HCT116 (cell line): ENCODE data around the gene FMN2. TPM values are rescaled to one million over a fixed set of nuclear protein-coding genes. Genes with fewer than 3 reads are reported as not detected.

Experiments
- ATAC-seq: fragments of 200-7000 bp; cut with Tn5 transposase; 2 replicates; pipeline ENCODE4 v1.9.1; 2020; ENCODE audit warnings: mild to moderate bottlenecking, moderate library complexity
- BruUV-seq: library from RNA; stranded (reverse); fragments of 400-500 nt; replicated peaks from 2 replicates; lab custom pipeline; 2021; lab: Mats Ljungman, UMichigan
- CTCF ChIA-PET: fragments of 300-600 bp; sonication (Branson Sonifier 250); formaldehyde crosslinking; loops from one replicate; lab custom pipeline; 2021; ENCODE audit warnings: antibody characterized with exemption; lab: Charles Lee
- POLR2A ChIA-PET: fragments of 300-600, 350-600 bp; sonication (Branson Sonifier 250); formaldehyde crosslinking; loops from one replicate; lab custom pipeline; 2021; ENCODE audit warnings: antibody characterized with exemption; lab: Charles Lee
- RAD21 ChIA-PET, 2 experiments: fragments of 300-600 bp; sonication (Branson Sonifier 250); formaldehyde crosslinking; loops; one replicate each; lab custom pipeline; 2023; ENCODE audit warnings: low total read pairs in 2 of 2; ENCODE audit not compliant: uncharacterized antibody in 2 of 2, unreplicated experiment in 2 of 2, low non-redundant PET in 1 of 2; lab: Charles Lee
- DNase-seq: peaks from one replicate; pipeline ENCODE4 v3.0.0-alpha.2; 2010; ENCODE audit warnings: low read depth, low spot score
- H2AFZ ChIP-seq: fragments of 200-600 bp; shearing (Covaris generic), sonication (generic); 2 replicates; pipeline ENCODE4 v1.6.1; 2017; ENCODE audit warnings: low read depth, mixed run types, mixed read lengths, antibody characterized with exemption, low read length; ENCODE audit not compliant: poor library complexity, severe bottlenecking
- H3K27ac ChIP-seq: 2 replicates; pipeline ENCODE4 v1.5.1; 2012; ENCODE audit warnings: low read depth, low read length
- H3K27me3 ChIP-seq: fragments of 200-600 bp; sonication (generic); 2 replicates; pipeline ENCODE4 v1.6.1; 2016; ENCODE audit warnings: mixed run types, low read length, mixed read lengths; ENCODE audit not compliant: insufficient read depth
- H3K36me3 ChIP-seq, 2 experiments: fragments of 200-500 bp in 1 of 2; fragments of 200-600 bp in 1 of 2; sonication (Bioruptor generic) in 1 of 2; sonication (generic) in 1 of 2; 2 replicates each; pipeline versions ENCODE4 v1.5.1 to v1.6.1; 2014 to 2016; ENCODE audit warnings: low read length in 2 of 2, inconsistent platforms in 1 of 2, mixed read lengths in 1 of 2, mixed run types in 1 of 2; ENCODE audit not compliant: insufficient read depth in 2 of 2, control insufficient read depth in 1 of 2
- H3K4me1 ChIP-seq, 2 experiments: fragments of 200-600 bp in 1 of 2; sonication (generic) in 1 of 2; 2 replicates each; pipeline versions ENCODE4 v1.5.1 to v1.6.1; 2012 to 2017; ENCODE audit warnings: low read length in 2 of 2, inconsistent platforms in 1 of 2, mild to moderate bottlenecking in 1 of 2, mixed read lengths in 1 of 2, mixed run types in 1 of 2, moderate library complexity in 1 of 2; ENCODE audit not compliant: insufficient read depth in 2 of 2, control insufficient read depth in 1 of 2
- H3K4me2 ChIP-seq: fragments of 200-600 bp; sonication (generic); 2 replicates; pipeline ENCODE4 v1.6.1; 2017; ENCODE audit warnings: mixed run types, low read length, mixed read lengths
- H3K4me3 ChIP-seq, 2 experiments: fragments of 200-600 bp in 1 of 2; sonication (generic) in 1 of 2; replicated peaks in 1 of 2; 2 replicates each; pipeline ENCODE4 v1.5.1; 2011 to 2016; ENCODE audit warnings: low read length in 2 of 2, control low read depth in 1 of 2, low read depth in 1 of 2, mild to moderate bottlenecking in 1 of 2, mixed read lengths in 1 of 2, mixed run types in 1 of 2
- H3K79me2 ChIP-seq: fragments of 200-600 bp; sonication (generic); 2 replicates; pipeline ENCODE4 v1.6.1; 2017; ENCODE audit warnings: mild to moderate bottlenecking, mixed run types, low read length, moderate library complexity, mixed read lengths; ENCODE audit not compliant: insufficient read depth
- H3K9ac ChIP-seq: fragments of 200-600 bp; sonication (generic); 2 replicates; pipeline ENCODE4 v1.6.1; 2016; ENCODE audit warnings: low read length, mixed read lengths
- H3K9me2 ChIP-seq: fragments of 200-600 bp; sonication (generic), shearing (Covaris generic); 2 replicates; pipeline ENCODE4 v1.6.1; 2017; ENCODE audit warnings: mixed run types, mild to moderate bottlenecking, moderate library complexity; ENCODE audit not compliant: insufficient read depth
- H3K9me3 ChIP-seq, 2 experiments: fragments of 200-500 bp in 1 of 2; fragments of 200-600 bp in 1 of 2; sonication (Bioruptor generic) in 1 of 2; sonication (generic) in 1 of 2; 2 replicates each; pipeline ENCODE4 v1.6.1; 2014 to 2017; ENCODE audit warnings: low read length in 2 of 2, mixed read lengths in 2 of 2, inconsistent platforms in 1 of 2, low read depth in 1 of 2, mild to moderate bottlenecking in 1 of 2, mixed run types in 1 of 2, moderate library complexity in 1 of 2; ENCODE audit not compliant: control insufficient read depth in 1 of 2, insufficient read depth in 1 of 2
- H4K20me1 ChIP-seq: fragments of 200-600 bp; sonication (generic), shearing (Covaris generic); 2 replicates; pipeline ENCODE4 v1.6.1; 2017; ENCODE audit warnings: mixed run types, mild to moderate bottlenecking, moderate library complexity; ENCODE audit not compliant: insufficient read depth
- CBX3 ChIP-seq: IDR thresholded peaks from 2 replicates; pipeline ENCODE4 v1.6.1; 2012; ENCODE audit warnings: low read depth
- EGR1 ChIP-seq: IDR thresholded peaks from 2 replicates; pipeline ENCODE4 v1.6.1; 2012; ENCODE audit warnings: low read depth
- ELF1 ChIP-seq: IDR thresholded peaks from 2 replicates; pipeline ENCODE4 v1.6.1; 2012; ENCODE audit warnings: low read depth, borderline replicate concordance
- FOSL1 ChIP-seq: IDR thresholded peaks from 2 replicates; pipeline ENCODE4 v1.6.1; 2012; ENCODE audit warnings: low read depth
- JUND ChIP-seq: IDR thresholded peaks from 2 replicates; pipeline ENCODE4 v1.6.1; 2012
- POLR2AphosphoS5 ChIP-seq: IDR thresholded peaks from 2 replicates; pipeline ENCODE4 v1.6.1; 2011; ENCODE audit warnings: mild to moderate bottlenecking, low read depth, low read length, moderate library complexity
- RAD21 ChIP-seq: IDR thresholded peaks from 2 replicates; pipeline ENCODE4 v1.6.1; 2012; ENCODE audit warnings: low read depth, mild to moderate bottlenecking
- SIN3A ChIP-seq: IDR thresholded peaks from 2 replicates; pipeline ENCODE4 v1.6.1; 2012; ENCODE audit warnings: low read depth
- SP1 ChIP-seq: IDR thresholded peaks from 2 replicates; pipeline ENCODE4 v1.6.1; 2012; ENCODE audit warnings: low read depth
- SRF ChIP-seq: IDR thresholded peaks from 2 replicates; pipeline ENCODE4 v1.6.1; 2012; ENCODE audit warnings: low read depth
- TCF7L2 ChIP-seq: IDR thresholded peaks from 2 replicates; pipeline ENCODE4 v1.7.0; 2011; ENCODE audit warnings: borderline replicate concordance, inconsistent platforms; ENCODE audit not compliant: insufficient read depth, insufficient read length; ENCODE audit errors: extremely low read depth
- ZFX ChIP-seq: fragments of 450-650 bp; IDR thresholded peaks from 2 replicates; pipeline ENCODE4 v1.6.1; 2017
- ZNF274 ChIP-seq: fragments of 200-500 bp; sonication (Bioruptor generic); IDR thresholded peaks from 2 replicates; pipeline ENCODE4 v1.6.1; 2014; ENCODE audit warnings: mild to moderate bottlenecking, low read depth, low read length, inconsistent platforms
- intact Hi-C: fragments of 100-400 bp; cut with micrococcal nuclease; formaldehyde crosslinking; loops from 2 replicates; pipeline ENCODE4 v1.10.0; 2022
- total RNA-seq: library from RNA; stranded (reverse); gene quantifications from one replicate; pipeline ENCODE4 v1.2.1, GENCODE V29; 2021; ENCODE audit not compliant: unreplicated experiment
- TF ChIP-seq, protein P1 (sequence below): IDR thresholded peaks from 2 replicates; pipeline ENCODE4 v1.6.1; 2012; ENCODE audit warnings: low read depth
- TF ChIP-seq, protein P2 (sequence below): IDR thresholded peaks from 2 replicates; pipeline ENCODE4 v1.6.1; 2012

FMN2 gene
- total RNA-seq, 1 experiment from 2014 or later = not detected

DNA sequence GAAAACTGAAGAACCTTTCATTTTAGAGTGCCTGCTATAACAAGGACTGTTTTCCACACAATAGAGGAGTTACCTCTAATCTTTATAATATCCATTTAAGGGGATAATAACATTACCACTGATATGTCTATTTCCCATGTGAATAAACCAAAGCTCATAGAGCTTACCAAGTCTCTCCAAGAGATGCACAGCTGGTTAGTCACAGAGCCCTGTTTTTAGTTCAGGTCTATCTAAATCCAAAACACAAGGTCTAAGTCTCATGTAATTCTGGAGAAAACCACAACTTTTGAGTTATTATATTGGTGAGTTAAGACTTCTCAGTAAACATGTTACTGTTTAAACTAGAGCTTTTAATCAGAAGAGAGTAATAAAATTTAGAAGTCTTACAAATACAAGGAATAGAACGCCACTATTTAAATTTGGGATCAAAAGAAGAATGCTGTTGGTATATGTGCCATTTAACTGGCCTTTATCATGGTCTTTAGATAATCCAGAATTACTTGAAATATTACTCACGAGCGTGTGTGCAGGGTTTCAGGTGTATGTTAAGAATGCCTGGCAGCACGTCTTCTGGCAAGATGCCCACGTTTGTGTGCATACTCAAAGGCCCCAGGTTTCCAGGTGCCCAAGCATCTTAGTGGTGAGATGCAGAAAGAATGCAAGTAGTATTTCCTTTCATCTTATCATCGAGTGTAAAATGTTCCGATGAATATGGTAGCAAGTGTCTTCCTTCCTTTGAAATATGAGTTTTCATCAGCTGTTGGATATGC lies 190.6 kb downstream of the FMN2 start:
- no peak for DNase-seq
- POLR2A ChIA-PET = no interaction called here

DNA sequence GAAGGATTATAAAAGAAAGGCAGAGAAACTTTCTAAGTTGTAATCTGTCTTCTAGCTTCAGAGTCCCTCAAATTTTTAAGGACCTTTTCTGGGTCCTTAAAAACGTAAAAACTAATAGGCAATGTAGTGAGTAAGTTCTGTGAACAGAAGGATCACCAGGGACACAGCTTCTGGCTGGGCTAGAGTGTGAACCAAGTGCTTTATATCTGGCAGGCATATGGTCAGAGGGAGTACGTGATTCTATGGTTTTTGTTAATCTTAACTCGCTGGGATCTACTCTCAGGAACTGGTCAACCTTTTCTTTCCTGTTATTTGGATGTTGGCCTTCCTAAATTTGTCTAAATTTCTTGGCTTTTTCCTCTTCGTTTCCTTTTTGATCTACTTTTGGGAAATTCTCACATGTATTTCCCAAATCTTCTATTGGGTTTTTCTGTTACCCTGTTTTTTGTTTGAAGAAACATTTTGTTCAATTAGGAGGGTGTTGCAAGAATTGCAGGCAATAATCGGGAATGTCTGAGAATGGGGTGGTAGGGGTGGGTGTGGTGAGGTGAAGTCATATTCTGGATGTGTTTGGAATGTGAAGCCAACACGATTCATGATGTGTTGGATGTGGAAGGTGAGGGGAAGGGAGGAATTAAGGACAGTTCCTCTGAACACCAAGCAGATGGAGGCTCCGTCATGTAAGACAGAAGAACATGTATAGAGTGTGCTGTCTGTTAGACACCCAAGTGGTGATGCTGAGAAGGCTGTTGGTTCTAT lies 193.2 kb downstream of the FMN2 start:
- ATAC-seq (no peak), DNase-seq (no peak)
- Histone ChIP-seq H3K9ac (no peak overlapping the region), H3K27me3 (no peaks in the 10 kb centered on the region), H3K4me2 (no peak overlapping the region), H4K20me1 (no peaks in the 10 kb centered on the region), H3K36me3 (no peaks in the 10 kb centered on the region), H3K4me3 (no peak overlapping the region), H3K27ac (no peak overlapping the region), H3K9me2 (no peaks in the 10 kb centered on the region), H2AFZ (no peak overlapping the region), H3K9me3 (peaks cover 5 to 6% of the 10 kb centered on the region in 2 experiments; a peak in 2 of 4 replicates), H3K4me1 (no peaks in the 10 kb centered on the region), H3K79me2 (no peaks in the 10 kb centered on the region)
- intact Hi-C loops = no loop called here
- RAD21 ChIA-PET = no interaction called here
- CTCF ChIA-PET = no interaction called here
- no TSS peak for BruUV-seq
- POLR2A ChIA-PET = no interaction called here
- TF ChIP-seq, protein P1, sequence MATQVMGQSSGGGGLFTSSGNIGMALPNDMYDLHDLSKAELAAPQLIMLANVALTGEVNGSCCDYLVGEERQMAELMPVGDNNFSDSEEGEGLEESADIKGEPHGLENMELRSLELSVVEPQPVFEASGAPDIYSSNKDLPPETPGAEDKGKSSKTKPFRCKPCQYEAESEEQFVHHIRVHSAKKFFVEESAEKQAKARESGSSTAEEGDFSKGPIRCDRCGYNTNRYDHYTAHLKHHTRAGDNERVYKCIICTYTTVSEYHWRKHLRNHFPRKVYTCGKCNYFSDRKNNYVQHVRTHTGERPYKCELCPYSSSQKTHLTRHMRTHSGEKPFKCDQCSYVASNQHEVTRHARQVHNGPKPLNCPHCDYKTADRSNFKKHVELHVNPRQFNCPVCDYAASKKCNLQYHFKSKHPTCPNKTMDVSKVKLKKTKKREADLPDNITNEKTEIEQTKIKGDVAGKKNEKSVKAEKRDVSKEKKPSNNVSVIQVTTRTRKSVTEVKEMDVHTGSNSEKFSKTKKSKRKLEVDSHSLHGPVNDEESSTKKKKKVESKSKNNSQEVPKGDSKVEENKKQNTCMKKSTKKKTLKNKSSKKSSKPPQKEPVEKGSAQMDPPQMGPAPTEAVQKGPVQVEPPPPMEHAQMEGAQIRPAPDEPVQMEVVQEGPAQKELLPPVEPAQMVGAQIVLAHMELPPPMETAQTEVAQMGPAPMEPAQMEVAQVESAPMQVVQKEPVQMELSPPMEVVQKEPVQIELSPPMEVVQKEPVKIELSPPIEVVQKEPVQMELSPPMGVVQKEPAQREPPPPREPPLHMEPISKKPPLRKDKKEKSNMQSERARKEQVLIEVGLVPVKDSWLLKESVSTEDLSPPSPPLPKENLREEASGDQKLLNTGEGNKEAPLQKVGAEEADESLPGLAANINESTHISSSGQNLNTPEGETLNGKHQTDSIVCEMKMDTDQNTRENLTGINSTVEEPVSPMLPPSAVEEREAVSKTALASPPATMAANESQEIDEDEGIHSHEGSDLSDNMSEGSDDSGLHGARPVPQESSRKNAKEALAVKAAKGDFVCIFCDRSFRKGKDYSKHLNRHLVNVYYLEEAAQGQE = no peak
- TF ChIP-seq RAD21 (no peak), TCF7L2 (no peak), ZNF274 (no peak), SIN3A (no peak), SRF (no peak), JUND (no peak), FOSL1 (no peak), SP1 (no peak), EGR1 (no peak), POLR2AphosphoS5 (no peak)

More for the DNA sequence above, 190.6 kb downstream of the FMN2 start:
- H3K9me3 ChIP-seq = peaks cover 10 to 16% of the 10 kb centered on the region in 2 experiments; a peak in 2 of 4 replicates
- TF ChIP-seq, protein P2, sequence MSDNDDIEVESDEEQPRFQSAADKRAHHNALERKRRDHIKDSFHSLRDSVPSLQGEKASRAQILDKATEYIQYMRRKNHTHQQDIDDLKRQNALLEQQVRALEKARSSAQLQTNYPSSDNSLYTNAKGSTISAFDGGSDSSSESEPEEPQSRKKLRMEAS = no peak
- TF ChIP-seq CBX3 (no peak), ELF1 (no peak), ZFX (no peak), POLR2AphosphoS5 (no peak), EGR1 (no peak), SIN3A (no peak), ZNF274 (no peak)
- TF ChIP-seq, all 23 proteins: peak for 0
- Histone ChIP-seq H3K9ac (no peak overlapping the region), H3K27ac (no peak overlapping the region), H4K20me1 (no peaks in the 10 kb centered on the region), H3K4me2 (no peak overlapping the region), H3K4me1 (no peaks in the 10 kb centered on the region), H3K27me3 (no peaks in the 10 kb centered on the region), H3K36me3 (no peaks in the 10 kb centered on the region), H3K79me2 (no peaks in the 10 kb centered on the region), H3K9me2 (no peaks in the 10 kb centered on the region), H2AFZ (no peak overlapping the region), H3K4me3 (no peak overlapping the region)
- ChIA-PET CTCF (no interaction called here), RAD21 (no interaction called here)
- BruUV-seq = no TSS peak
- intact Hi-C loops = no loop called here
- ATAC-seq = no peak
